ENCODE results near the gene ZBTB24. TPM values are rescaled to one million over a fixed set of nuclear protein-coding genes. Genes with fewer than 3 reads are reported as not detected.

Gene ZBTB24
- total RNA-seq, 1 donor from 2014 or later: 19.6 TPM

DNA sequence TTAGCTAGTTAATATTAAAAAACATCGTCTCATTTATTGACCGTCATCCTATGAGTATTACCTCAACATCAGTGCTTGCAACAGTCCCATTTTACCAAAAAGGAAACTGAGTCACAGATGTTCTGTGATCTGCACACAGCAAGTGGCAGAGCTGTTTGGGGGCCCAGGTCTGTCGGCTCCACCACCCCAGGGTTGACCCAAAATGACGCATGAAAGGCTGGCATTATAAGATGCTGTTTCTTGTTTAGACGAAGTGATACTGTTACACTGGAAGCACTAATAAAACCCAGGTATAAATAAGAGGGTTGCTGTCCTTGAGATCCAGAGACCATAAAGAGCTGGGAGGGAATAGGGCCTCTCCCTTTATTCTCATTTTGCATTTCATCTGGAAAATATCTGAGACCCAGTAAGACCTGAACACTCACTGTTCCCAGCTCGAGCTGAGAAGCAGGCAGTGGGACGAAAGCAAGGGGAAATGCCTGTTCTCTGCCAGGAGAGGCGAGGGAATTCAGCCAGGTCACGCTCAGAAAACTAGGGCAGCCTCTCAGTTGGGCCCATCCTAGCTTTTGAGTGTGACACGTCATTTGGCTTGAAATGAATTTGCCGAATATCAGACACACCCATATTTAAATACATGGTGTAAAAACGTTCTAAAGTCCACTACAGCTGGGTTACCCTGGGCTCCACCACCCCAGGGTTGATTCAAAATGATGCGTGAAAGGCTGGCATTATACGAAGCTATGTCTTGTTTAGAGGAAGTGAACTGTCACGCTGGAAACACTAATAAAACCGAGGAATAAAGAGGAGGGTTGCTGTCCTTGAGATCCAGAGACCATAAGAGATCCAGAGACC, 26.1 kb downstream of the ZBTB24 start:
- Mint-ChIP-seq H3K36me3 (ENCODE audit: low read depth) (peaks cover 40% of the 10 kb centered on the region), H3K27me3 (no peaks in the 10 kb centered on the region), H3K4me3 (peak overlapping the region; percentile 28), H3K9me3 (peaks cover 3% of the 10 kb centered on the region), H3K27ac (peak overlapping the region; percentile 67), H3K4me1 (peaks cover 59% of the 10 kb centered on the region)
- peak; percentile 60 for DNase-seq
- intact Hi-C loops (cut with micrococcal nuclease): loop anchor here (5.0 to 10.0 kb wide), 2 partner anchors 238 to 360 kb away; partner anchors contain the start of genes AK9, CEP57L1 and FIG4

GRCh38 chr6:109456111-109456583, 26.9 kb downstream of the ZBTB24 start:
- intact Hi-C loops (cut with micrococcal nuclease): loop anchor here (5.0 to 10.0 kb wide), 2 partner anchors 239 to 359 kb away; partner anchors contain the start of genes AK9, CEP57L1 and FIG4
- H3K4me1 Mint-ChIP-seq: peaks cover 59% of the 10 kb centered on the region
- no peak overlapping the region for H3K27ac Mint-ChIP-seq
- H3K36me3 Mint-ChIP-seq (ENCODE audit: low read depth): peaks cover 37% of the 10 kb centered on the region
- no peaks in the 10 kb centered on the region for H3K9me3 Mint-ChIP-seq
- H3K4me3 Mint-ChIP-seq: peak overlapping the region; percentile 39
- DNase-seq: peak; percentile 58
- H3K27me3 Mint-ChIP-seq: no peaks in the 10 kb centered on the region

- H3K4me1 Mint-ChIP-seq: peaks cover 62% of the 10 kb centered on the region
- H3K36me3 Mint-ChIP-seq (ENCODE audit: low read depth): peaks cover 37% of the 10 kb centered on the region
- H3K27me3 Mint-ChIP-seq: no peaks in the 10 kb centered on the region
- intact Hi-C loops (cut with micrococcal nuclease): loop anchor here (1.0 to 10.0 kb wide), 4 partner anchors 28 to 358 kb away; partner anchors contain the start of genes AK9, CD164, CEP57L1 and FIG4
- peak within 1 kb of the TSS; percentile 95 for H3K27ac Mint-ChIP-seq
- H3K4me3 Mint-ChIP-seq: peak within 1 kb of the TSS; percentile 98
- DNase-seq: peak; percentile 93
- H3K9me3 Mint-ChIP-seq: no peaks in the 10 kb centered on the region
These were observed 27.4 kb downstream of the ZBTB24 start, which contains the start of gene MICAL1 for GRCh38 chr6:109455437-109456110. Gene MICAL1, minus strand, starts transcription at chr6:109455772. Its CDS starts 1,576 bp downstream, at chr6:109454196.

GRCh38 chr6:109454496-109455436, 28.3 kb downstream of the ZBTB24 start:
- H3K36me3 Mint-ChIP-seq (ENCODE audit: low read depth): peaks cover 37% of the 10 kb centered on the region
- H3K27ac Mint-ChIP-seq: peak overlapping the region; percentile 95
- no peaks in the 10 kb centered on the region for H3K27me3 Mint-ChIP-seq
- no peaks in the 10 kb centered on the region for H3K9me3 Mint-ChIP-seq
- intact Hi-C loops (cut with micrococcal nuclease): loop anchor here (1.0 to 10.0 kb wide), 5 partner anchors 13 to 357 kb away; partner anchors contain the start of genes AK9, CD164, CEP57L1 and FIG4
- H3K4me1 Mint-ChIP-seq: peaks cover 64% of the 10 kb centered on the region
- H3K4me3 Mint-ChIP-seq: peak overlapping the region; percentile 98
- DNase-seq: peak; percentile 90

- Mint-ChIP-seq H3K4me3 (peak overlapping the region; percentile 98), H3K4me1 (peaks cover 60% of the 10 kb centered on the region), H3K27ac (peak overlapping the region; percentile 95), H3K9me3 (no peaks in the 10 kb centered on the region), H3K27me3 (no peaks in the 10 kb centered on the region), H3K36me3 (ENCODE audit: low read depth) (peaks cover 33% of the 10 kb centered on the region)
- intact Hi-C loops (cut with micrococcal nuclease): loop anchor here (1.0 to 10.0 kb wide), 3 partner anchors 13 to 241 kb away; partner anchors contain the start of genes AK9, CD164 and FIG4
- no peak for DNase-seq
These were observed 29.2 kb downstream of the ZBTB24 start for GRCh38 chr6:109453594-109454495.

DNA sequence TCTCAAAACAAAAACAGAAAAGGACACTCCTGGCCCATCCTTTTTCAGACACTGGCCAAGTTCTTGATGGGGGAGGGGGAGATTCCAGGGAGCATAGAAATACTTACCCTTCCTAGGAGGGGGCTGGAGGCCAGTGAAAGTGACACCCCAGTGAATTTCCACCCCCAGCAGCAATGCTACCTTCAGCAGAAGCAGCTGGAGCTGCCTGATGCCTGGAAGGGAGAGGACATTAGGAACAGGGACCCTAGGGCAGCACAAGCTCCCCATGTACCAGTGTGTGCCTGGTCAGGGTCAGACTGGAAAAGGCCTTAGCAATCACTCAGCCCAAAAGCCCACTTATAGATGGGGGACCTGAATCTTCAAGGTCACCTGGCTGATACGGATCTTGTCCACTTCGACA, 29.9 kb downstream of the ZBTB24 start:
- Mint-ChIP-seq H3K27ac (no peak overlapping the region), H3K9me3 (no peaks in the 10 kb centered on the region), H3K27me3 (no peaks in the 10 kb centered on the region), H3K4me3 (peak overlapping the region; percentile 98), H3K36me3 (ENCODE audit: low read depth) (peaks cover 34% of the 10 kb centered on the region), H3K4me1 (peaks cover 58% of the 10 kb centered on the region)
- intact Hi-C loops (cut with micrococcal nuclease): loop anchor here (10.0 kb wide), 1 partner anchor 242 kb away; the partner anchor contains the start of genes AK9 and FIG4
- DNase-seq: no peak

DNA sequence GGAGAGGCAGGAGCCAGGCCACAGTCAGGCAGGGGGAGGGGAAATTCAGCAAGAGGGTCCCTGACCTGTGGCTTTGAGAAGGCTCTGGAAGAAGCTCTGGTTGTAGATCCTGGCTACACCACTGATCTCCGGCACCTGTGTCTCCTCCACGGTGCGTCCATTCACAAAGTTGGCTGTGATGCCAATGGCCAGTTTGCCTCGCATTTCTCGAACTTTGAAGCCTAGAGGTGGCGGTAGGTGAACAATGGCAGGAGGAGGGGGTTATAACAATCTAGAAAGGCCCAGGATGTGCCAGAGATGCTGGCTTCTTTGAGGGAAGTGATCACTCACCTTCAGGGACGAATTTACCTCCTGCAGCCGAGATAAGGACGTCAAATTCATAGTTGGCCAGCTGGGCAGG, 30.8 kb downstream of the ZBTB24 start:
- Mint-ChIP-seq H3K27me3 (no peaks in the 10 kb centered on the region), H3K4me3 (no peak overlapping the region), H3K9me3 (no peaks in the 10 kb centered on the region), H3K4me1 (peaks cover 51% of the 10 kb centered on the region), H3K27ac (no peak overlapping the region), H3K36me3 (ENCODE audit: low read depth) (peaks cover 37% of the 10 kb centered on the region)
- no peak for DNase-seq
- intact Hi-C loops (cut with micrococcal nuclease): loop anchor here (10.0 kb wide), 1 partner anchor 243 kb away; the partner anchor contains the start of genes AK9 and FIG4

- Mint-ChIP-seq H3K4me3 (no peak overlapping the region), H3K27ac (no peak overlapping the region), H3K4me1 (peaks cover 45% of the 10 kb centered on the region), H3K27me3 (no peaks in the 10 kb centered on the region), H3K36me3 (ENCODE audit: low read depth) (peaks cover 41% of the 10 kb centered on the region), H3K9me3 (no peaks in the 10 kb centered on the region)
- no peak for DNase-seq
- intact Hi-C loops (cut with micrococcal nuclease): loop anchor here (10.0 kb wide), 1 partner anchor 243 kb away; the partner anchor contains the start of genes AK9 and FIG4
These were observed 31.6 kb downstream of the ZBTB24 start for GRCh38 chr6:109451376-109451775.

DNA sequence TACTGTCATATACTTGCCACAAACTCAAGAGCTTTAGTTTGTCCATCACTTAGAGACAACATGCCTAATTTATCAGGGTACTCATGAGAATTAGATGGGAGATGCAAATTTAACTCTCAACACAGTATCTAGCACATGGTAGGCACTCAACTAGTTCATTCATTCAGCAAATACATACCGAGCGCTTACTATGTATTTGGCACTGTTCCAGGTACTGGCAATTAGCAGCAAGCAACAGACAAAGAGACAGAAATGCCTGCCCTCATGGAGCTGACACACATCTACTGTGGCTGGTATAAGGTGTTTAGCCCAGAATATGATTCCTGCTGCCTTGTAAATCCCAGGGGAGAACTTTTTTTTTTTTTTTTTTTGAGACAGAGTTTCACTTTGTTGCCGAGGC, 32.2 kb downstream of the ZBTB24 start:
- Mint-ChIP-seq H3K4me3 (no peak overlapping the region), H3K27me3 (no peaks in the 10 kb centered on the region), H3K36me3 (ENCODE audit: low read depth) (peaks cover 43% of the 10 kb centered on the region), H3K9me3 (no peaks in the 10 kb centered on the region), H3K4me1 (peaks cover 43% of the 10 kb centered on the region), H3K27ac (no peak overlapping the region)
- intact Hi-C loops (cut with micrococcal nuclease): loop anchor here (10.0 kb wide), 1 partner anchor 244 kb away; the partner anchor contains the start of genes AK9 and FIG4
- no peak for DNase-seq

DNA sequence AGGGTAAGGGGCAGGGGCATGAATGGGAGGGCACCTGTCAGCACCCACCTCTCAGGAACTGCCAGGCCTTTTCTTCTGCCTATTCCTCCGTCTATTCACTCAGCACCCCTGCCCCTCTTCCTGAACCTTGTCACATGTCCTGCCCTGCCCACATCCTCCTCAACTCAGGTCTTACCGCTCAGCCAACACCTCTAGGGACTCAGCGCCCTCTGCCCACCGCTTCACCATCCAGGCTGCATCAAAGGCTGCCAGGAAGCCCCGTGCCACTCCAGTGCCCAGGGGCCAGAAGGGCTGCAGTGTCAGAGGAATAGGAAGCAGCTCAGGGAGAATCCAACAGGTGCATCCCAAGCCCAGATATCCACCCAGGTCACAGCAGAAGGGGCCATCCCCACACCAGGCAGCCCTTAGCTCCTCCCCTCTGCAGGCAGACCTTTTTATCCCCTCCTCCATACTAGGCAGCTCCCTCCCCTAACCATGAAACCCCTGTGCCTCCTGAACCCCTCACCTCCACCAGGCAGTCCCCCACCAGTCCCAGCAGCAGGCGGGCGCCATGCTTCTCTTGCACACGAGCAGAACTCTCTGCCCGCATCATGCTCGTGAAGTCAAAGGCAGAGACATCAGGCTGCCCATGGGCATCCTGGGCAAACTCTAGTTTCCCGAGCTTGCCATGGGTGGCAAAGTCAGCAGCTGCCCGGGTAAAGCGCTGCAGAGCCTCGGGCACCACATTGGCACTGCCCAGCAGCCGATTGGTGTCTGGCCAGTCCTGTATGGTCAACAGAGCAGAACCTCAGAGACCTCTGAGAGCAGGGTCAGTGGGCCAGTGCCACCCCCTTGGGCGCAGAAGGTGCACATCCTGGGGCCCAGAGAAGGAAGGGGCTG, 33.0 kb downstream of the ZBTB24 start:
- Mint-ChIP-seq H3K27ac (peak overlapping the region; percentile 10), H3K4me1 (peaks cover 44% of the 10 kb centered on the region), H3K9me3 (no peaks in the 10 kb centered on the region), H3K27me3 (no peaks in the 10 kb centered on the region), H3K36me3 (ENCODE audit: low read depth) (peaks cover 46% of the 10 kb centered on the region), H3K4me3 (peak overlapping the region; percentile 52)
- intact Hi-C loops (cut with micrococcal nuclease): loop anchor here (10.0 kb wide), 1 partner anchor 245 kb away; the partner anchor contains the start of genes AK9 and FIG4
- peak; percentile 75 for DNase-seq

DNA sequence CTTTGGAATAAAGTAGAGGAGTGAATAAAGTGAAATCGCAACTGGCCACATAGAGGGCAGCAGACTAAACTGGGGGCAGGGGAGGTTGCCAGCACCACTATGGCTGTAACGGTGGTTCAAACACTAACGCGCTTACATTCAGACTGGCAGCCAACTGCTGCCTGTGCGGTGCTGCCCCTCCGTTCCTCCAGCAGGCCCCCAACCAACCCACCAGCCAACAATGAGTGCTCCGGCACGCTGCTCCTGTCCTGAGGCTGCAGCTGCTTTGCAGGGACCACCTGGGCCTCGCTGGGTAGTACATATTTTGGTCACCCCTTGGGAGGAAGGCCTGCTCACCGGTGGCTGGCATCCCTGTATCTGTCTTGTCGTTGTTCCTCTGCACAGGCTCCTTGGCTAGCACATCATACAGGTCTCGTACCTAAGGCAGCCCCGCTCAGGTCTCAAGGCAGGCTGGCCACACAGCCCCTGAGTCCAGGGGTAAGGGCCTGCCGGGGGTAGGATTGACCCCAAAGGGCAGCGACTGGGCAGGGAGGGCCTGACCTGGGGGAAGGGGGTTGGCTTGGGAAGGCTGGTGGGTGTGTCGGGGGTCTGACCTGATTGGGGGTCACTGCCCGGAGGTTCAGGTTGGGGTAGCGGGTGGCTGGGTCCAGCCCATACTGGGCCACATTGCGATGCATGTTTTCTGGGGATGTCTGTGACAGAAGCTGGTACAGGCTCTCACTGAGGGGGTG, 33.8 kb downstream of the ZBTB24 start:
- peaks cover 42% of the 10 kb centered on the region for H3K36me3 Mint-ChIP-seq (ENCODE audit: low read depth)
- no peaks in the 10 kb centered on the region for H3K27me3 Mint-ChIP-seq
- no peak overlapping the region for H3K4me3 Mint-ChIP-seq
- intact Hi-C loops (cut with micrococcal nuclease): no loop called here
- DNase-seq: no peak
- peak overlapping the region; percentile 10 for H3K27ac Mint-ChIP-seq
- H3K4me1 Mint-ChIP-seq: peaks cover 38% of the 10 kb centered on the region
- no peaks in the 10 kb centered on the region for H3K9me3 Mint-ChIP-seq

Data from activated CD4-positive, alpha-beta T cell treated with anti-CD3 and anti-CD28 coated beads, Interleukin-2, amount 10 ng/mL, durations not matched to agents 24 days and 14 days (primary cell).